ENCODE data around the gene SIRPD.

Gene SIRPD

GRCh38 chr20:1491860-1492642, 65.5 kb downstream of the SIRPD start:
- no peak for DNase-seq

DNA sequence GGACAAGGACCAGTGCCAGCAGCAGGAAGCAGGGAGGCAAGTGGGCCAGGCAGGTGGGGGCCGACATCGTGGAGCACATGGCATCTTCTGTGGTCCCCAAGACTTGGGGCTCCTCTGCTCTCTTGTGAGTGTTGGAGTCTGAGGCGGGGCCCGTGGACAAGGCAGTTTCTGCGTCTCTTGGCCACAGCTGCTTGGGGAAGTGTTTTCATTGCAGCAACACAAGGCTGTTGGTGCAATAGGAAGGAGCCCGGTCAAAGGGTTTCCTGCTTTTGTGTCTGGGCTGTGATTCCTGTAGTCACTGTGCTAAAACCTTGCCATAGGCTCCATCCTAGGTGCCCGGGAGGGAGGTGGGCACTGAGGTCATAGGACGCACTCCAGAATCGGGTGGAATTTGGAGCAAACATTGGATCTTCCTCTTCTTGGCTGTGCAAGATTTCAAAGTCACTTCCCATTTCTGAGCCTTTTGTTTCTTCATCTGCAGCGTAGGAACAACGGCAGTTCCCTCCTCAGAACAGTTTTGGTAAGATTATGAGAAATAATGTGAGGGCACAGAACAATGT, 66.1 kb downstream of the SIRPD start, which contains the start of gene SIRPB2:
SIRPB2 (minus strand) TSS at position 140 of the 560 bp plus-strand sequence; CDS start at position 79, 61 bp downstream.
- DNase-seq = peak; percentile 20

- no peak for DNase-seq
Measured at GRCh38 chr20:1490643-1491195, 66.8 kb downstream of the SIRPD start.

DNA sequence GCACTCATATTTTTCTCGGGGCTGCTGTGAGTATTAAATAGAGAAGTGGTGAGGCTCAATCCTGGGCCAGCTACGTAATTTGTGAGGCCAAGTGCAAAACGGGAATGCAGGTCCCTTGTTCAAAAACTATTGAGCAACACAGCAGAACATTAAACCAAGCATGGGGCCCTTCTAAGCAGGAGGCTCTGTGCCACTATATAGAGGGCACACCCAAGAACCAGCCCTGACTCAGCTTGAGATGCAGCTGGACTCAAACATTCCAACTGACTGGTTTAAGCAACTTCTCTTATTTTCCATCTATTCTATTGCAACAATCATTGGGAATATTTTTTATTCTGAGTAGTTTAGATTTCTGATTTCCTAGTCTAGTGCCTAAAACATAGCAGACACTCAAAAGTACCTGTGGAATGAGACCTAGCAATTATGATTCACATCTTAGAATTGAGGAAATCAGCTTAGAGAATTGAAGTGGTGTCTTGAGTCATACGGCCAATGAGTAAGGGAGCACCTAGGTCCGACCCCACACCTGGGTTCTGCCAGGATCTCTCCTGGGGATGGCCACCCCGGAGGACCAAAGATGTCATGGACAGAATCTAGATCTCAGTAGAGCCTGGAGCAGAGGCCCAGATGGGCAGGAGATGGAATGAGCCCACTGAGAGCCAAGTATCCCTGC, 67.6 kb downstream of the SIRPD start:
- no peak for DNase-seq

GRCh38 chr20:1489325-1489724, 68.2 kb downstream of the SIRPD start:
- DNase-seq = peak; percentile 22

- no peak for DNase-seq
Measured at GRCh38 chr20:1486566-1486965, 70.9 kb downstream of the SIRPD start.

DNA sequence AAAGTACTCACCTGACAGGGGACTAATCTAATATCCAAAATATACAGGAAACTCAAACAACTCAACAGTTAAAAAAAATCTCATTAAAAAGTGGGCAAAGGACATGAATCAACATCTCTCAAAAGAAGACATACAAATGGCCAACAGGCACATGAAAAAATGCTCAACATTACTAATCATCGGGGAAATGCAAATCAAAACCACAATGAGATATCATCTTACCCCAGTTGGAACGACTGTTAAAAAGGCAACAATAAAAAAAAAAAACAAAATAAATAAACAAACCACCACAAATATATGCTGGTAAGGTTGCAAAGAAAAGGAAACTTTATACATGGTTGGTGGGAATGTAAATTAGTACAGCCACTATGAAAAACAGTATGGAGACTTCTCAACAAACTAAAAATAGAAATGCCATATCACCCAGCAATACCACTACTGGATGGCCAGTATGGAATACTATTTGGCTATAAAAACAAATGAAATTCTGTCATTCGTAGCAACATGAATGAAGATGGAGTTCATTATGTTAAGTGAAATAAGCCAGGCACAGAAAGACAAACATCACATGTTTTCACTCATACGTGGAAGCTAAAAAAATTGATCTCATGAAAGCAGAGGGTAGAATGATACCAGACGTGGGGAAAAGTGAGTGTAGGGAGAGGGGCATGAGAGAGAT, 72.9 kb downstream of the SIRPD start:
- DNase-seq = peak; percentile 28
